Endodermal cell (in vitro differentiated cells): ENCODE data around the gene KCTD20. TPM values are rescaled to one million over a fixed set of nuclear protein-coding genes. Genes with fewer than 3 reads are reported as not detected.
A peak's percentile ranks its signal among the peaks of the same experiment; 100 is the strongest.

Source experiments
- DNase-seq: peaks from one replicate; pipeline ENCODE4 v3.0.0-alpha.2; 2017
- H3K27ac ChIP-seq: 2 replicates; pipeline ENCODE4 v1.5.1; 2013; ENCODE audit warnings: mild to moderate bottlenecking, low read depth, low read length, moderate library complexity
- H3K27me3 ChIP-seq: 2 replicates; pipeline ENCODE4 v1.6.1; 2013; ENCODE audit warnings: mild to moderate bottlenecking, low read length, moderate library complexity; ENCODE audit not compliant: insufficient read depth, control insufficient read depth, poor library complexity, severe bottlenecking
- H3K36me3 ChIP-seq: 2 replicates; pipeline ENCODE4 v1.7.0; 2013; ENCODE audit warnings: mild to moderate bottlenecking, low read length, moderate library complexity; ENCODE audit not compliant: control insufficient read depth, insufficient read depth
- H3K4me1 ChIP-seq: one replicate; pipeline ENCODE4 v1.7.0; 2013; ENCODE audit warnings: low read length; ENCODE audit not compliant: control insufficient read depth, insufficient read depth
- H3K4me3 ChIP-seq: 2 replicates; pipeline ENCODE4 v1.5.1; 2013; ENCODE audit warnings: mild to moderate bottlenecking, low read length, moderate library complexity
- H3K9ac ChIP-seq: 2 replicates; pipeline ENCODE4 v1.6.1; 2013; ENCODE audit warnings: mild to moderate bottlenecking, low read length, moderate library complexity; ENCODE audit not compliant: poor library complexity, severe bottlenecking; ENCODE audit errors: extremely low read depth
- H3K9me3 ChIP-seq: 2 replicates; pipeline ENCODE4 v1.6.1; 2013; ENCODE audit warnings: mild to moderate bottlenecking, low read length, moderate library complexity; ENCODE audit not compliant: control insufficient read depth
- H3K27ac Mint-ChIP-seq: 2 replicates; pipeline ENCODE4 v1.8.0; 2020; ENCODE audit warnings: mixed read lengths
- H3K27me3 Mint-ChIP-seq: 2 replicates; pipeline ENCODE4 v1.8.0; 2021; ENCODE audit warnings: mild to moderate bottlenecking, mixed read lengths; ENCODE audit not compliant: insufficient read depth
- H3K36me3 Mint-ChIP-seq: 2 replicates; pipeline ENCODE4 v1.8.0; 2020; ENCODE audit warnings: low read depth, mixed read lengths
- H3K4me1 Mint-ChIP-seq: 2 replicates; pipeline ENCODE4 v1.8.0; 2020; ENCODE audit warnings: mixed read lengths
- H3K4me3 Mint-ChIP-seq: 2 replicates; pipeline ENCODE4 v1.8.0; 2020; ENCODE audit warnings: mild to moderate bottlenecking, moderate library complexity, mixed read lengths
- H3K9me3 Mint-ChIP-seq: 2 replicates; pipeline ENCODE4 v1.8.0; 2020; ENCODE audit warnings: mild to moderate bottlenecking, mixed read lengths
- WGBS, 2 experiments: methylation state at CpG; one replicate each; pipeline versions ENCODE4 v1.1.5 to v1.1.7; 2013; ENCODE audit warnings: missing lambda C conversion rate in 2 of 2, mixed read lengths in 1 of 2; ENCODE audit not compliant: insufficient coverage in 1 of 2, insufficient read length in 1 of 2; 5-methylcytosine and 5-hydroxymethylcytosine counted together
- total RNA-seq, 2 donors: library from RNA; stranded (reverse); fragmentation: NEBNext Ultra II Directional in 1 of 2; extraction: Animal tissue kit (Norgen Biotek cat#: 25700) in 1 of 2; gene quantifications; 2 replicates in 1 of 2; 3 replicates in 1 of 2; pipeline ENCODE4 v1.2.1, GENCODE V29; 2021
- TF ChIP-seq, protein P1 (sequence below): fragments of 200-600 bp; sonication (generic); conservative IDR thresholded peaks from 2 replicates; pipeline ENCODE4 v1.5.0; 2021; ENCODE audit warnings: antibody characterized with exemption, mild to moderate bottlenecking

KCTD20 gene
- total RNA-seq, 2 donors from 2014 or later = 20.5 to 29.0 TPM

GRCh38 chr6:36493859-36494258, 51.1 kb downstream of the KCTD20 start:
- no peaks in the 10 kb centered on the region for H3K9me3 Mint-ChIP-seq
- H3K27me3 Mint-ChIP-seq = no peaks in the 10 kb centered on the region
- 33 to 84% methylated on average over 1 to 2 of the region's 2 CpGs for whole genome bisulfite sequencing, 2 experiments
- Histone ChIP-seq H3K4me1 (peaks cover 17% of the 10 kb centered on the region), H3K9ac (no peak overlapping the region), H3K27me3 (no peaks in the 10 kb centered on the region), H3K27ac (peak overlapping the region; percentile 62), H3K4me3 (no peak overlapping the region), H3K9me3 (no peaks in the 10 kb centered on the region), H3K36me3 (peaks cover 61% of the 10 kb centered on the region)
- H3K36me3 Mint-ChIP-seq = peaks cover 54% of the 10 kb centered on the region
- peaks cover 17% of the 10 kb centered on the region for H3K4me1 Mint-ChIP-seq
- TF ChIP-seq, protein P1, sequence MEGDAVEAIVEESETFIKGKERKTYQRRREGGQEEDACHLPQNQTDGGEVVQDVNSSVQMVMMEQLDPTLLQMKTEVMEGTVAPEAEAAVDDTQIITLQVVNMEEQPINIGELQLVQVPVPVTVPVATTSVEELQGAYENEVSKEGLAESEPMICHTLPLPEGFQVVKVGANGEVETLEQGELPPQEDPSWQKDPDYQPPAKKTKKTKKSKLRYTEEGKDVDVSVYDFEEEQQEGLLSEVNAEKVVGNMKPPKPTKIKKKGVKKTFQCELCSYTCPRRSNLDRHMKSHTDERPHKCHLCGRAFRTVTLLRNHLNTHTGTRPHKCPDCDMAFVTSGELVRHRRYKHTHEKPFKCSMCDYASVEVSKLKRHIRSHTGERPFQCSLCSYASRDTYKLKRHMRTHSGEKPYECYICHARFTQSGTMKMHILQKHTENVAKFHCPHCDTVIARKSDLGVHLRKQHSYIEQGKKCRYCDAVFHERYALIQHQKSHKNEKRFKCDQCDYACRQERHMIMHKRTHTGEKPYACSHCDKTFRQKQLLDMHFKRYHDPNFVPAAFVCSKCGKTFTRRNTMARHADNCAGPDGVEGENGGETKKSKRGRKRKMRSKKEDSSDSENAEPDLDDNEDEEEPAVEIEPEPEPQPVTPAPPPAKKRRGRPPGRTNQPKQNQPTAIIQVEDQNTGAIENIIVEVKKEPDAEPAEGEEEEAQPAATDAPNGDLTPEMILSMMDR = no peak
- H3K4me3 Mint-ChIP-seq = no peak overlapping the region
- no peak for DNase-seq
- peak overlapping the region; percentile 71 for H3K27ac Mint-ChIP-seq

DNA sequence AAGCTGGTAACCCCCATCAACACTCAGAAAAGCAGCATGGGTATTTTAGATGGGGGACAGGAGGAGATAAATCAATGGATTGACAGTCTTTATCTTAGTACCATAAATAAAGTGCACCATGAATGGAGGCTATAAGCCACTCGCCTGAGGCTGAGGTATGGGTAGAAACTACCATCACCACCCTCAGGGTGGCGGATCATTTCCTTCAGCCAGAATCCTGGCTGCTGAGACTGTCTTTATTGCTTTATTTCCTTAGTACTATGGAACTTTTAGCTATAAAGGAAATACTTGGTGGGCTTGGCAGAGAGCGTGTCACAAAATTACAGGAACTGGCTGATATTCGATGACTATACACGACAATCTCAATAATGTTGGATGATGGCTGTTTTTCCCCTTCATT, 52.3 kb downstream of the KCTD20 start:
- Histone ChIP-seq H3K27ac (no peak overlapping the region), H3K9me3 (no peaks in the 10 kb centered on the region), H3K27me3 (no peaks in the 10 kb centered on the region), H3K4me3 (no peak overlapping the region), H3K36me3 (peaks cover 67% of the 10 kb centered on the region), H3K4me1 (peaks cover 17% of the 10 kb centered on the region), H3K9ac (no peak overlapping the region)
- 96 to 100% methylated on average over 3 to 5 of the region's 5 CpGs for WGBS, 2 experiments
- Mint-ChIP-seq H3K9me3 (no peaks in the 10 kb centered on the region), H3K27me3 (no peaks in the 10 kb centered on the region), H3K4me1 (peaks cover 17% of the 10 kb centered on the region), H3K27ac (peak overlapping the region; percentile 11), H3K36me3 (peaks cover 64% of the 10 kb centered on the region), H3K4me3 (no peak overlapping the region)
- TF ChIP-seq, protein P1 = no peak
- no peak for DNase-seq

- TF ChIP-seq, protein P1 = no peak
- H3K4me3 Mint-ChIP-seq = no peak overlapping the region
- Histone ChIP-seq H3K9ac (no peak overlapping the region), H3K4me3 (no peak overlapping the region), H3K4me1 (peaks cover under 1% of the 10 kb centered on the region), H3K27ac (no peak overlapping the region), H3K27me3 (no peaks in the 10 kb centered on the region), H3K9me3 (no peaks in the 10 kb centered on the region), H3K36me3 (peaks cover 87% of the 10 kb centered on the region)
- H3K9me3 Mint-ChIP-seq = no peaks in the 10 kb centered on the region
- no peak for DNase-seq
- H3K27me3 Mint-ChIP-seq = no peaks in the 10 kb centered on the region
- H3K4me1 Mint-ChIP-seq = peaks cover under 1% of the 10 kb centered on the region
- 94 to 96% methylated on average over 2 to 4 of the region's 4 CpGs for WGBS, 2 experiments
- peaks cover 58% of the 10 kb centered on the region for H3K36me3 Mint-ChIP-seq
- no peak overlapping the region for H3K27ac Mint-ChIP-seq
These were observed 57.1 kb downstream of the KCTD20 start for GRCh38 chr6:36499918-36500317.
